GM19372 (cell line): Measurements from ENCODE around the gene RIC8B.

ENCODE experiments used
- ATAC-seq: cut with Tn5 transposase; IDR thresholded peaks from one replicate; pipeline ENCODE4 v1.9.1; 2021; ENCODE audit warnings: mild to moderate bottlenecking, low read depth, moderate library complexity; ENCODE audit not compliant: unreplicated experiment

The RIC8B gene

DNA sequence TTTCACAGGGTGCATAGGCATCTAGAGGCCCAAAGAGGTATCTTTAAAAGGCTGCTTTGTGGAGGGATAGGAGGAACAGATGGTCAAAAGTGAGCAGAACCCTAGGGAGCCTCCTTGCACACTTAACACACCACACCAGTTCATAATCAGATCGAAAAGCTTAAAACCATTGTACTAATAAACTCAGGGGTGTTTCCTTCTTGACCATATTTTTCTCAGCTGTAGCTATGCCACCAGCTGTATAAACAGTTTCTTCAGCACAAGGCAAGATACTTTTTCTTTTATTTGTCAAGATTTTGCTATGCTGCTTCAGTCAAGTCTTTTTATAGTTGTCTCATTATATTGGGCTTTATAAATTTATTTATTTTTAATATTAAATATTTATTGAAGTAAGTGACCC, 88.7 kb downstream of the RIC8B start:
- ATAC-seq: no peak

DNA sequence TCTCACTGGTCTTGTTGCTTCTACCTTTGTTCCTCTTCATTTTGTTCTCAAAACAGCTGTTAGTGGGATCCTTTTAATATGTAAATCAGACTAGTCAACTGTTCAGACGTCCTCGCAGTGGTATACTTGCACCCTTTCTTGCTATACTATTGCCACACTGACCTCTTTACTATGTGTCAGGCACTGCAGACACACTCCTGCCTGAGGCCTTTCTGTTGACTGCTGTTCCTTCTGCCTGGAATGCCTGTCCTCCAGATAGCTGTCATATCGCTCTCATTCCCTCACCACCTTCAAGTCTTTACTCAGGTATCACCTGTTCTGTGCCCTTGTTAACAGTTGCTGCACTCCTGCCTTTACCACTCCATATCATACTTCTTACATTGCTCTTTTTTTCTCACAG, 91.2 kb downstream of the RIC8B start:
- ATAC-seq: no peak

DNA sequence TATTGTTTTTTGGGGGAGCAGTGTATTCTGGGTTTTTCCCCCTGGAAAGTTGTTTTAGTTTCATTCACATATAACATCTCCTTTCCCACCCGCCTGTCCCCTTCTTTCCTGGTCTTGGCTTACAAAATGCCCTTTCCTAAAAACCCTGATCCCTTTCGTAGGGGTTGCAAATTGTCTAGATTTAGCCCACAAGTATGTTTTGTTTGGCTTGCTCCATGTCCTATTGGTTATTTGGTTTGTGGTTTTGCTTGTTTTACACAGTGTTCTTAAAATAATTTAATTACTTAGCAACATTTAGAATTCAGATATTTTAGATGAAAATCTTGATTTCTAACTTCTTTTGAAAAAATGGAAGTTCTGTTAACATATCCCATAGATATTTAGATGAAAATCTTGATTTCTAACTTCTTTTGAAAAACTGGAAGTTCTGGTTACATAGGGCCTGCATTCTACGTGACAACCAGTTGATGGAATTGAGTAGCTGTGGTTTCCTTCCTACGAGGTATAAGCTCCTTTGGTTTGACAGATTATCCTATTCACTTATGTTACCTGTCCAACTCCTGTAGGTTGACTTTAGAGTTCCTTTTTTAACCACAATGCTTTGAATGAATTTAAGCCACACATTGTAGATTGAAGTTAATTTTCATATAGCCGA, 92.1 kb downstream of the RIC8B start:
- ATAC-seq: no peak

DNA sequence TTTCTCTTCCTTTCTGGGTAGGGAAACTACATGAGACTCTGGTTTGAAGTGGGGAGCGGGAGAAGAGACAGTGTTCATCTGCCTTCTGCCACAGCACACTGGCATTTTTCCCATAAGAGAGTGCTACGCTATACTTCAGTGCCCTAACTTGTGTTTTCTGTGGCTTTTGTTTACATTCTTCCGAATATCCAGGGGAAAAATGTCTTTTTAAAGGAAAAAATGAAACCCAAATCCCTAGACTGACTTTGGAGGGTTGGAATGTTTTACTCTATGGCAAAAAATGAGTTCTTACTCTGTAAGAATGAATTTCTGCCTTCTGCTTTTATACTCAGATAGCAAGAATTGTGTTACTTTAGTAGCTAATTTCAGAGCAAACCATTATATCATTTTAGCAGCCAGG, 93.2 kb downstream of the RIC8B start:
- no peak for ATAC-seq

DNA sequence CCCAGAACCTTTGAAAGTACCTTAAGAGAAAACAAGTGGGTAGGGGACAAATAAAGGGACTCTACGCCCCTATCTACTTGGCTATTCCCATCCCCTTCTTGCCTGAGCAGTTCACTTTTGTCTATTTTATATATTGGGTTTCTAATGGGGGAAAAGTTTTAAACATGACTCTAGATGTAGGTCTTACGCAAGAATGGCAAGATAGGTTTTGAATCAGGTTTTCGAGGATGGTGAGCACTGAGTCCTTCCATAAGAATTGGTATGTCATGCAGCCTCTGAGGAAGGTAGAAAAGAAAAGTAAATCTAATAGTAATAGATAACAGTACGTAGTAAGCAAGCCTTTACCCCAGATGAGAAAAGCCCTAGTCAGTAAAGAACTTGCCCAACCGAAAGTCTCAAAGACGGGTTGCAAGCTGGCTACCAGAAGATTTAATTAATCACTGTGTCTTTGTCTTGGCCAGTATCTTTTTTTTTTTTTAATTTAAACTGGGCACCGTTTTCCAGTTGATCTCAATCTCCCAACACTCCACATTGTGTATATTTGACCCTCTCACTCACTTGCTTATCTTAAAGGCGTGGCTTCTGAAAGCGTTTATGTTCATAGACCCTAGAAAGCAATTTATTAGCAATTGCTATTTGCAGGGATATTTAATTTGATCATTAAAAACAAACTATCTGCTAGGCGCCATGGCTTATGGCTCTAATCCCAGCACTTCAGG, 94.7 kb downstream of the RIC8B start:
- no peak for ATAC-seq

- ATAC-seq: no peak
These were observed 95.6 kb downstream of the RIC8B start for GRCh38 chr12:106870116-106870515.

DNA sequence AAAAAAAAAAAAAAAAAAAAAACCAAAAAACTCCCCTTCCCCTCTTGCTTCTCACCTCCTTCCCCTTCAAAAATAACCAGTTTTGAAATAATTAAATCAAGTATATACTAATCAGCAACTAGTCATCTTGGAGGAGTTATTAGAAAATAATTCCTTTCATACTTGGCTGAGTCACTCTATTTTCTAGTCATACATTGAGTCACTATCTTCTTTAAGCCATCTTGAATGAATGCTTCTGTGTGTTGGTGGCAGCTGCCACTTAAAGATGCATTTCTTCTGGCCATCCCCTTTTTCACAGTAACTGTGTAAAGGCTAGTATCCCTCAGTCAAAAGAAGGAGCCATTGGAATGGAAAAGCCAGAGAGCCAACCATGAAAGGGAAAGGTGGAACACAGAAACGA, 97.0 kb downstream of the RIC8B start:
- no peak for ATAC-seq

- ATAC-seq: no peak
These were observed 99.5 kb downstream of the RIC8B start for GRCh38 chr12:106873983-106874382.

DNA sequence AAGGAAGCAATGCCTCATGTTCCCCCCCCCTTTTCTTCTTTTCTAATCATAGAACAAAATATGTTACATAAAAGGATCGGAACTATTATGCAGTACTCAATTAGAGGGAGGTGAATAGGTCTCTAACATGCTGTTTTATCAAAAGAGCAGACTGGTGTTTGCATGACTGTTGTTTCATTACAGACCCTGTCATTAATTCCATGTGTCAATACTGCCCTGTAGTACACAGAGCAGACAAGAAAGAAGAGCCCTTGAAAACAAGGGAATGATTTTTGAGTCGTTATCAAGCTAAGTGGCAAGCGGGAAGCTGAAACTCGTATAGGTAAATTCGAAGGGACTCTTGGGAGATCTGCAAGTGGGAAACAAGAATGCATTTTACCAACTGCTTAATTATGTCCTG, 104.3 kb downstream of the RIC8B start:
- ATAC-seq: no peak

DNA sequence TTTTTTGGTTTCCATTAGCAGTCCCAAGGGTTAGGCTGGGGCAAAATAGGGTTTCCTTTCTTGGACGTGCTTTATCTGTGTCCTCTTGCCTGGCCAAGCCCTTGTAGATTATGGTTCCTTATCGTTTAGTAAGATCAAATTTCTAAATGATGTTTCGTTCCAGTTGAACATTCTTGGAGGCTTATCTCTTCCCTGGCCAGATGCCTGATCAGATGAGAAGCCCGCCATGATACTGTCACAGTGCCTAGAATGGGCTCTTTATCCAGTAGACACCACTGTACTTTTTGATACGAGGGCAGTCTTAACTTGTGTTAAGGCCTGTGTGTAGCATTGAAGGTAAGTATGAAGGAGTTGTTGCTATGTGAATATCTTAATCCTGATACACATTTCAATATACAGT, 105.1 kb downstream of the RIC8B start:
- no peak for ATAC-seq

DNA sequence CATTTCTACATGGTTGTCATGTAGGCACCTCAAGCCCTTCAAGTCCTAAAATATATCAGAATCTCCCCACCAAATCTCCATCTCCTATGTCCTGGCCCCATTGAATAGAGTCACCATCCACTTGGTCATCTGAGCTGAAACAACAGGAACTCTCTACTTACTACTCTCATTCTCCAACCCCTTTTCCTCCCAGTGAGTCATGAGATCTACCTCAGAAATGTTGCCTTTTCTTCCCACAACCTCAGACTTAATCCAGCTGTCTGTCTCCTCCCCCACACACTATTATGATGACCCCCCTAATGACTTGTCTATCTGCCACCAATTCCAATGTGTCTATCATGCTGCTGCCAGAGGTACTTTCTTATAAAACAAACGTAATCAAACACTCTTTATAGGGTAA, 108.9 kb downstream of the RIC8B start:
- no peak for ATAC-seq

DNA sequence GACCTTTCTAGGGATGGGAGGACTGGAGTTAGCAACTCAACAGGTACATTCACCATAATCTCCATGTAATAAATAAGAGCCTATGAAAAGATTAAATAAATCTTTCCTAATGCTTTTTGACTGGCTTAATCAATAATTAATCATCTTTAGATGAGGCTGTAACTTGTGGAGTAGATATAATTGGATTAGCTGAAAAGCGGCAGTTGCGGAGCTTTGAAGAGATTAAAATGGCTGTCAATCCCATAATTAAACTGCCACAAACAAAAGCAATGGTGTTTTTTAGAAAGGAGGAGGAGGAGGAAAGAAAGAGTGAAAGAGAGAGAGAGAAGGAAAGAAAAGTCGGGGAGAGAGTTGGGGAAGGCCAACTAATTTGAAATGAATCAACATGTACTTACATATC, 110.5 kb downstream of the RIC8B start:
- no peak for ATAC-seq

- no peak for ATAC-seq
These were observed 111.2 kb downstream of the RIC8B start for GRCh38 chr12:106885541-106886249.

DNA sequence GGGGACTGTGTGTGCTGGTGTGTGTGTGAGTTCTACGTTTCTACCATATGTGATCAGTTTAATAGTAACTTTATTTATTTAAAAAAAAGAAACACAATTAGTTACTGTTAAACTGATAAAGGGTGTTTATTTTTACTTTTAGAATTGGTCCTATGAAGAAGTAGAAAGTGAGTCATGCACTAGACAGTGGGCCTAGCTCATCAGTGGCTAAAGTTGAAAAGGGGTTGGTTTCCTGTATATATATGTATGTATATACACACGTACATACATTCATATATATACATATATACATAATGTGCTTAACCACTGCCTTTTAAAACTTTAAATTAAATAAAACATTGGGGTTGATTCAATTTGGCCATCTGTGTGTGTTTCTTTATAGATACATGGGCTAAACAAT, 112.5 kb downstream of the RIC8B start:
- ATAC-seq: no peak

DNA sequence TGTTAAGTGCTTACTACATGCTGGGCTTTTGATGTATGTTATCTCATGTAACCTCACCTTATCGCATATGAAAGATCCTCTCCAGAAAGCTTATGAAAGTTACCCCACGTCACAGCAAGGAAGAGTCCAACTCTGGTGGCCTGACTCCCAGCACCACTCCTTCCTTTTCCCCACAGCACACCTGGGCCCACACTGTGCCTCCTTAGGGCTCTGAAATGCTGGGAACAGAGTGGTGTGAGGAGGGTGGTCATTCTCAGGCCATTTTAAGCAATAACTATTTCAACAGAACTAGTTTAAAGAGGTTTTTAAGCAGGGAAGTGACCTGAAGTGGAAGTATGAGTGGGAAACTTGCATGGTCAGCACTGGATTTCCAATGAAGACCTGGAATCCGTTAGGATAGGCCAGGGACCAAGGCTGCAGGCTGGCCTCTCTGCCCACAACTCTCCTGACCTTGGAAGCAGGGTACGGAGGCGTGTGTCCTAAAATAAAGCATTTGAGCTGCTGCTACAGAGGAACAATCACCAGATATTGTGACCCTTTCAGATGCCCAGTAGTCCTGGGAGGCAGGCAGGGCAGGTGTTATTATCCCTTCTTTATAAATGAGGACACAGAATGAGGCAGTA, 114.0 kb downstream of the RIC8B start:
- no peak for ATAC-seq

GRCh38 chr12:106889326-106889725, 114.8 kb downstream of the RIC8B start:
- ATAC-seq: no peak

- no peak for ATAC-seq
These were observed 115.6 kb downstream of the RIC8B start for GRCh38 chr12:106889950-106890626.

DNA sequence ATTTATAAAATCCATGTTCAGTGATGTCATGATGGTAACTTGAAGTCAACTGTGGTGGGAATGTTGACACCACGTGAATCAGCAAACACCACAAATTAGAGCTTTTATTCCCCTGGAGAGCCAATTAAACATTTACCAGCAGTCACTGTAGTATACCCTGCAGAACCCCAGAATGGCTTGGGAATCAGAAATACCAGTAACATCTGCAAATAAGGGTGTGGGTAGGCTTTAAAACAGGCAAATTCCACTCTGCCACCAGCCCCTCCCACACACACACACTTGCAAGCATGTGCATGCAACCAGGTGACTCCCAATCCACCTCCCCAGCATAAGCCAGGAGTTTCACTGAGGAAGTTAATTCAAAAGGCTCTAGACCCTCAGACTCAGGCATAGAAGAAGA, 117.6 kb downstream of the RIC8B start:
- ATAC-seq: no peak

- no peak for ATAC-seq
These were observed 119.0 kb downstream of the RIC8B start for GRCh38 chr12:106893451-106893850.

- ATAC-seq: no peak
These were observed 120.3 kb downstream of the RIC8B start for GRCh38 chr12:106894774-106895173.

DNA sequence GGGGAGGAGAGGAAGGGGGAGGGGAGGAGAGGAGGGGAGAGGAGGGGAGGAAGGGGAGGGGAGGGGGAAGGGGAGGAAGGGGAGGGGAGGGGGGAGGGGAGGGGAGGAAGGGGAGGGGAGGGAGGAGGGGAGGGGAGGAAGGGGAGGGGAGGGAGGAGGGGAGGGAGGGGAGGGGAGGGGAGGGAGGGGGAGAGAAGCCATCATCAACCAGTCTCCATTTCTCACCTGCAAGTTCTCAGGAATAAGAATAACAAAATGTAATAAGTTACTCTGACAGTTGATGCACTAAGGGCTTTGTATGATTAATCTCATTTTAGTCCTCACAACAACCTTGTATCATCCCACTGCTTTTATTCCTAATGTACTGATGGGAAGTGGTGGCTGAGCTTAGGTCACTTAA, 122.1 kb downstream of the RIC8B start:
- ATAC-seq: no peak
